DLD1 (cell line): ENCODE data around the gene CDKAL1.
"Not testable (repeated sequence)": the region's sequence is repeated elsewhere in the genome, so short reads cannot be mapped to it uniquely, and the experiment has no call there.

Experiments used
- in situ Hi-C: cut with HindIII; loops from 2 replicates; pipeline ENCODE4 v1.10.0; 2017; ENCODE audit warnings: low sequenced_read_pairs

The CDKAL1 gene

DNA sequence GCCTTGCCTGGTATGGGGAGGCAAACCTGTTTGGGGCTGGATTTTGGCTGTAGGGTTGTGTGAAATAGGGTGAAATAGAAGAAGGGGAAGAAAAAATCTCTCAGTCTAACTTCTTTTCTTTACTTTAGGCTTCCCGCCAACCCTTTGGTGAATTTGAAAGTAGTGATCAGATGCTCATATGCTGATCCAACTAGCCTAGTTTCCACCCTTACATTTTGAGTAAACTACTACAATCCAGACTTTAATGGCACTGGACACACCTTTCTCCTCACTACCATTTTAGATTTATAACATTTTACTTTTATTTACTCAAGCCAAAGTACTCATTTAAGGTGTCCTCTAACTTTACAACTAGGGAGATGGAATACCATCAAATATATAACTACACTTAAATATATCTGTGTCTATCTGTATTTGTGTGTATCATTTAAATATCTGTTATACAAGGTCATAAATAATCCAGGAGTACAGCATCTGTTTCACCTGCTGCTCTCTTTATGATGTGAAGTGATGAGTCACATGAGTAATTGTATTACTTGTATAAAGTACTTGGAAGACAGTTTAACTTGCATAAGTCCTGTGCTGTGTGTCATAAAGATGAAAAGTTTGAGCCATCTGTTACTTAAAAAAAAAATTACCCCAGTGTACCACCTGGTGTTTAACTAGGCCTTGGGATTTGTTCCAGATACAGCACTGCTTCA is 172.1 kb downstream of the CDKAL1 start:
- in situ Hi-C loops, result no loop called here

DNA sequence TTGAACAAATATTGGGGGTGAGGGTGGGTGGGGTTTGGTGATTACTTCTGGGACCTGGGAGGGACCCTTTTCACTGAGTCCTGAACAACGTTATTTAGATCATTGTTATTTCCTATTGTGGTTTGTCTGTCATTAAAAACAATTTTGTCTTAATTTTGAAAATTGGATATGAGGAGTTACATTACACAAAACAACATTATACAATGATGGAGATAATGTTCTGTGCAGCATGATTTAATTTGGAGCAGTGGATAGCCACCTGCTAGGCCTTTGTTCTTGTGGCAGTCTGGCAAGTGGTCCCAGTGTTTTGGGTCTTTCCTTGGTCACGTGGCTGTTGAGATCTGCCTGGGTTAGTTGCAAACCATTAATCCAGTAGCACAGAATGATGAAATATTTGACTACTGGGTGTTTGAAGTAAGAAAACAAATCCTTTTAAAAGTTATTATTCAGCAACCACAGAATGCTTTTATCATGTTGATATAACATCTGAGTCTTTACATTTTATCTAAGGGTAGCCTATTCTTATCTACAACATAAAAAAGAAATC is 172.8 kb downstream of the CDKAL1 start:
- in situ Hi-C loops, result no loop called here

DNA sequence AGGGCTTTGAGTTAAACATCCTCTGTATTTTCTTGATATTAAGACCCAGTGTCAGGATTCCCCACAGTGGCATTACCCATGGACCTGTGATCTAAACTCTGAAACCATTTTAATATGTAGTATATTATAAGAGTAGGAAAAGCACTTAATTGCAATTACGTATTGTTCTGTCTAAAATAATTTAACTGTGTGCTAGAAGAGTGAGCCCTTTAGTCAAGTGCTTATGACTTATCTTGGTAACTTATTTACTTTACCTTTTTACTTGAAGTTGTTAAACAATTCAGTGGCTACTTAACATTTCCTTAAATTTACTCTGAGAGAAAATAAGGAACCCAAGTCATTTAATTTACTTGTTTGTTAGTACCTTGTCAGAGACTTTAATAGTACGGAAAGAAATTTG is 173.6 kb downstream of the CDKAL1 start:
- in situ Hi-C loops, result no loop called here

DNA sequence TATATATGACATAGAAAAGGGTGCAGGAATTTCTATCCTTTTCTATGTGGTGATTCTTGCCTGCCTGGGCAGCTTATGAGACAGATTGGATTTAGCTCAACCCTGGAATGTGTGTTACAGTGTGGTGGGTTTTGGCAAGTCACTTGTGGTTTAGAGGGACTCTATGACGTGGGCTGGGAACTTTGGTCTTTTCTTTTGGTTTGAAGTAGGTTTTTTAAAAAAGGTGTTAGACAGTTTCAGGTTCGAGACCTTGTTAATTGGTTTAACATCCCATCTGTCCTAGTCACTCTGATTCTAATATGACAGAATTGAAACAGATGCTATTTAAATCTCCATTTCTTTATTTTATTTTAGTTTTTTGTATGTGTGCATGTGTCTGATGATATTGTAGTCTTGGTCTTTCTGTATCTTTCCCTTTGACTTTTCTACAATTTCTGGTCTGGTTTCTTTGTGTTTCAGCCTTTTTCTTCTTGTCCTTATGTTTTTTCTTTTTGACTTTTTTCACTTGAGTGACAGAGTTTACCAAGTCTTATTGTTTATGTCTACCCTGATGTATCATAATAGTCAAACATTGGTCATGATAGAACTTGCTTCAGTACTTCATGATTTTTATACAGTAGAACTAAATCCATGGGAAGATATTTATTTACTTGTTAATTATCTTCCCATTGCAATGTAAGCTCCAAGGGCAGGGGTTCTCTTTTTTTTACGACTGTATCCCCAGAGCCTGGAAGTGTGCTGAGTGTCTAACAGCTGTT is 174.3 kb downstream of the CDKAL1 start:
- in situ Hi-C loops, result no loop called here

- in situ Hi-C loops, result no loop called here
Measured at GRCh38 chr6:20709451-20709850, 175.2 kb downstream of the CDKAL1 start.

DNA sequence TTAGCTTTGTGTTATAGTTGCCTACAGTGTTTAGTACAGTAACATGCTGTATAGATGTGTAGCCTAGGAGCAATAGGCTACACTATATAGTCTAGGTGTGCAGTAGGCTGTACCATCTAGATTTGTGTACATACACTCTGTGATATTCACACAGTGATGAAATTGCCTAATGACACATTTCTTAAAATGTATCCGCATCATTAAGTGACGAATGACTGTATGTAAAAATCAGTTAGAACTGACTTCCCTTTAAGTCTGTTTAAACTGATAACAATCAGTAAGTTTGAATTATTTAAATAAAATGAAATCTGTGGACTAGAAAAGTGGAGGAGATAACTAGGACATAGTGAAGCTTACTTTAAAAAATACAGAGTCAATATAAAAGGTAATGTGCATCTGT is 176.1 kb downstream of the CDKAL1 start:
- in situ Hi-C loops, result no loop called here

GRCh38 chr6:20711518-20711917 is 177.3 kb downstream of the CDKAL1 start:
- in situ Hi-C loops, result no loop called here

DNA sequence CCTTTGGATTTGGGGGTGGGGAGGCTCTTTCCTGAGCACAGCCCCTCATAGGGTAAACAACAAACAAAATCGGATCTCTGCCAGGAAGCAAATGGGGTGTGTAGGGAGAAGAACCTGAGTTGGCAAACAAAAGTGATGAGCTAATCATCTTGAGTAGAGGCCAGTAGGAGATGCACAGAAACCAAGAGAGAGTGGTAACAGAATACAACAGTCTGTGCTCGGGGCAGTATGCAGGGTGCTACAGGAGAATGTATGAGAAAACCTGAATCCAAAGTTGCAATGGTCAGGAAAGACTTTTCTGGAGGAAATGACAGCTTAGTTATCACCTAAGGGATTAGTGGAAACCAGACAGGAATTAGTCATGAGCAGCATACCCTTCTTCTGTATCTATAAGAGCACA is 177.8 kb downstream of the CDKAL1 start:
- in situ Hi-C loops, result no loop called here

GRCh38 chr6:20715135-20715806 is 181.0 kb downstream of the CDKAL1 start:
- in situ Hi-C loops, result no loop called here

DNA sequence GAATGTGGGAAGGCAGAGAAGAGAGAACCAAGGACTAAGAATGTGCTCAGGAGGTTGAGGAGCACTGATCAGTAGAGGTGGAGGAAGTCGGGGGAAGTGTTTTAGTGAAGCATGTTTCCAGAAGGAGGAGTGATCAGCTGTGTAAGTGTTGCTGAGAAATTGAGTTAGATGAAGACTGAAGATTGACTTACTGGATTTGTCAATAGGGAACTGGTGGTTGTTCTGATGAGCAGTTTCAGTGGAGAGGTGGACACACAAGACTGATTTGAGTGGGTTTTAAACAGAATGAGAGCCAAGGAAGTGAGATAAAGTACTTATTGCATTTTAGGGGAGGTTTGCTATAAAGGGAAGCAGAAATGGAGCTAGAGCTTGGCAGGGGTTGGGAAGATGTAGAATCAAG is 182.6 kb downstream of the CDKAL1 start:
- in situ Hi-C loops, result no loop called here

DNA sequence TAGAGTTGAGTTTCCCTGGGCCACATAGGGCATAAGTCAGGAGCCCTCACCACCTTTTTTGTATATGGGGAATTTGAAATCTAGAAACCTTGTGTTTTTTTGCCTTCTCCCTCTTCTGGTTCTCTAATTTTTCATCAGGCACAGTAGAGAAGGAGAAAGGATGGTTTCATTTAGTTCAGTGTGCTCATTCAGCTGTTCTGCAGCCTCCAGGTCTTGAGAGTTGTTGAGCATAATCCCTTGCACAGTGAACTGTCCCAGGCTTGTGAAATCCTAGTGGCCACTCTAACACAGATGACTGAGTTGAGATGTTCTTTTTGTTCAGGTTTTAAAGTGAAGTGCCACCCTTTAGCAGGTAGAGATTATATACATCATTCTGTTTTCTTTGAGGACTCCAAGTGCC is 183.5 kb downstream of the CDKAL1 start:
- in situ Hi-C loops, result no loop called here

GRCh38 chr6:20718705-20719653 is 184.7 kb downstream of the CDKAL1 start:
- in situ Hi-C loops, result no loop called here

- in situ Hi-C loops, result no loop called here
Measured at GRCh38 chr6:20719980-20720379, 185.7 kb downstream of the CDKAL1 start.

- in situ Hi-C loops, result not testable (repeated sequence)
Measured at GRCh38 chr6:20721121-20721520, 186.9 kb downstream of the CDKAL1 start.

DNA sequence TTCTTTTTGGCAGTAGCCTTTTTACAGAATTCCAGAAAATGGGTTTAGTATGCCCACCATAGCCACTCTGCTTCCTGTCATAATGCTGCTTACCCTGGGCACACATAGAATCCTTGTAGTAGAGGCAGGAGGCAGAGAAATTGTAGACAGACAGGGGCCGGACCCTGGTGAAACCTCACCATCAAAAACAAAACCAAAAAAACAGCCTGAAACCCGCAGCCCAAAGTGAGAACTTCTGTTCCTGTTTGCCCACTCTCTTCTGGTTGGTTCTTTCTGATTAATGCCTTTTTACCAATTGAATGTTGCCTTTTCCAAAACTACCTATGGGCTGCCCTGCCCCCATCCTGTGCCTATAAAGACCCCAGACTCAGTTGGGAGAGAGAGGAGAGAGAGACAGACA is 188.2 kb downstream of the CDKAL1 start:
- in situ Hi-C loops, result no loop called here

- in situ Hi-C loops, result no loop called here
Measured at GRCh38 chr6:20723236-20723635, 189.0 kb downstream of the CDKAL1 start.

DNA sequence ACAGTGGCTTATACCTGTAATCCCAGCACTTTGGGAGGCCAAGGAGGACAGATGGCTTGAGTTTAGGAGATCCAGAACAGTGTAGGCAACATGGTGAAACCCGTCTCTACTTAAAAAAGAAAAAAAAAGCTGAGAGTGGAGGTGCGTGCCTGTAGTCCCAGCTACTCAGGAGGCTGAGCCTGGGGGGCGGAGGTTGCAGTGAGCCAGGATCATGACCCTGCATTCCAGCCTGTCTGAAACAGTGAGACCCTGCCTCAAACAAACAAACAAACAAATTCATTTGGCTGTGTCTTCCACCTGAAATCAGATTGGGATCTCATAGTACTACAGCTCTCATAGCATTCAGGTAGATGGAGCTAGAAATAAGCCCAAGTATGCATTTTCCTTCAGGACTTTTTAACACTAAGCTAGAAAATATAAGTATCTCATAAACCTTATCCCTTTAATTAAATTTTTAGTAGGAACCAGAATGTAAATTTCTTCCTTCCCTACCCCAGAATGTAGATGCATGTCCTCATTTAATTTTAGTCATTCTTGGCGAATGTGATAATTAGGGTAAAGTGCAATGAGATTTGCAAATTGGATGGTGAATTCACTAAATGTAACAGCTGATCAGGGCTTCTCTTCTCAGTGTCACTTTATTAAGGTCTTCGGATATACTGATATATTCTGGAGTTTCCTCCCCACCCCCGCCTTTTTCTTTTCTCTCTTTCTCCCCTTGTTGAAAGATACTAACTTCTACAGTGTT is 190.4 kb downstream of the CDKAL1 start:
- in situ Hi-C loops, result no loop called here

DNA sequence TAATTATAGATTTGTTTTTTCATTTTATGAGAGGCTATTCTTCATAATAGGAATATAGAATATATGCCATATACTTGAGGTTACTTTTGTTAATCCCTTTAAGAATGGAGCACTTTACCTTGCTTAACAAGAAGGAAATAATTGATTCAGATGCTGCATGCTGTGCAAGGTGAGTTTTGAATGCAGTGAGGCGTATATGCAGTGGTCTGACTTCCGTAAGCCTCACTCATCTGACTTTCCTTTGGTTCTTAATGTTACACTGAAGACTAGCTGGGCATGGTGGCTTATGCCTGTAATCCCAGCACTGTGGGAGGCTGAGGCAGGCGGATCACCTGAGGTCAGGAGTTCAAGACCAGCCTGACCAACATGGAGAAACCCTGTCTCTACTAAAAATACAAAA is 191.0 kb downstream of the CDKAL1 start:
- in situ Hi-C loops, result not testable (repeated sequence)

- in situ Hi-C loops, result no loop called here
Measured at GRCh38 chr6:20729086-20729485, 194.8 kb downstream of the CDKAL1 start.

DNA sequence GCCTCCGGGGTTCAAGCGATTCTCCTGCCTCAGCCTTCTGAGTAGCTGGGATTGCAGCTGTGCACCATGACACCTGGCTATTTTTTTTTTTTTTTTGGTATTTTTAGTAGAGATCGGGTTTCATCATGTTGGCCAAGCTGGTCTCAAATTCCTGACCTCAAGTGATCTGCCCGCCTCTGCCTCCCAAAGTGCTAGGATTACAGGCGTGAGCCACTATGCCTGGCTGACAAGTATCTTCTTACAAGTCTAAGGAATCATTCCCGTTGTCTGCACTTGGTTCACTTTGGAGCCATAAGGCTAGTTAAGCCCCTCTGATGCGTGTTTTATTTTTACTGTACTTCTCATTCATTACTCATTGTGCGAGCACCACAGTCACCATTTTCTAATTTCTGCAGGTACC is 198.1 kb downstream of the CDKAL1 start:
- in situ Hi-C loops, result not testable (repeated sequence)
